ENCODE results near the gene RNF144A. TPM values are rescaled to one million over a fixed set of nuclear protein-coding genes. Genes with fewer than 3 reads are reported as not detected.

The RNF144A gene
- total and polyA plus RNA-seq, 2 donors (not counting 1 experiment from before 2014, with no cell fraction given): 1.2 to 1.6 TPM

GRCh38 chr2:6887751-6888192 lies 29.4 kb upstream of the RNF144A start:
- ATAC-seq (ENCODE audit: low read depth): no peak
- Histone ChIP-seq H2AFZ (ENCODE audit: insufficient read depth, low read depth, low read length, poor library complexity, severe bottlenecking) (no peak overlapping the region), H3K4me1 (ENCODE audit: control insufficient read depth in 2 of 2, insufficient read depth in 2 of 2, low read length in 2 of 2) (no peaks in the 10 kb centered on the region), H3K4me3 (ENCODE audit: control extremely low read depth in 1 of 5, extremely low read depth in 1 of 5, insufficient read depth in 1 of 5, low read depth in 2 of 5, low read length in 4 of 5) (no peak overlapping the region), H3K27ac (ENCODE audit: low read length in 2 of 2) (no peak overlapping the region), H3K9ac (ENCODE audit: low read length) (no peak overlapping the region), H3K27me3 (replicated peaks in 1 of 4; ENCODE audit: control extremely low read depth in 1 of 4, control insufficient read depth in 3 of 4, insufficient read depth in 4 of 4, low read length in 3 of 4) (peaks cover 0 to 2% (median 0%) of the 10 kb centered on the region in 4 experiments), H3K4me2 (replicated peaks; ENCODE audit: low read depth, low read length, poor library complexity, severe bottlenecking) (no peak overlapping the region), H3K36me3 (replicated peaks in 1 of 2; ENCODE audit: control extremely low read depth in 1 of 2, control insufficient read depth in 1 of 2, extremely low read depth in 1 of 2, insufficient read depth in 2 of 2, low read length in 1 of 2) (no peaks in the 10 kb centered on the region), H3K79me2 (ENCODE audit: control insufficient read depth, insufficient read depth, low read length) (no peaks in the 10 kb centered on the region), H4K20me1 (ENCODE audit: control insufficient read depth, insufficient read depth, low read length, poor library complexity, severe bottlenecking) (no peaks in the 10 kb centered on the region), H3K9me3 (ENCODE audit: control extremely low read depth in 1 of 3, control insufficient read depth in 2 of 3, insufficient read depth in 1 of 3, low read length in 2 of 3) (no peaks in the 10 kb centered on the region)
- WGBS (ENCODE audit: insufficient coverage): 32% methylated on average over 2 of the region's 3 CpGs
- ChIA-PET CTCF (interaction anchor here (0.8 to 2.0 kb wide), 2 partner anchors 9 to 21 kb away, joined by 3 to 10 read pairs; no protein-coding TSS in a partner anchor), POLR2A (interaction anchor here (1.1 kb wide), 1 partner anchor 9 kb away, joined by 3 read pairs; no protein-coding TSS in a partner anchor)
- H3K9me3 Mint-ChIP-seq (ENCODE audit: insufficient read depth): no peaks in the 10 kb centered on the region
- no peak overlapping the region for H3K4me3 Mint-ChIP-seq
- TF ChIP-seq, protein P1, sequence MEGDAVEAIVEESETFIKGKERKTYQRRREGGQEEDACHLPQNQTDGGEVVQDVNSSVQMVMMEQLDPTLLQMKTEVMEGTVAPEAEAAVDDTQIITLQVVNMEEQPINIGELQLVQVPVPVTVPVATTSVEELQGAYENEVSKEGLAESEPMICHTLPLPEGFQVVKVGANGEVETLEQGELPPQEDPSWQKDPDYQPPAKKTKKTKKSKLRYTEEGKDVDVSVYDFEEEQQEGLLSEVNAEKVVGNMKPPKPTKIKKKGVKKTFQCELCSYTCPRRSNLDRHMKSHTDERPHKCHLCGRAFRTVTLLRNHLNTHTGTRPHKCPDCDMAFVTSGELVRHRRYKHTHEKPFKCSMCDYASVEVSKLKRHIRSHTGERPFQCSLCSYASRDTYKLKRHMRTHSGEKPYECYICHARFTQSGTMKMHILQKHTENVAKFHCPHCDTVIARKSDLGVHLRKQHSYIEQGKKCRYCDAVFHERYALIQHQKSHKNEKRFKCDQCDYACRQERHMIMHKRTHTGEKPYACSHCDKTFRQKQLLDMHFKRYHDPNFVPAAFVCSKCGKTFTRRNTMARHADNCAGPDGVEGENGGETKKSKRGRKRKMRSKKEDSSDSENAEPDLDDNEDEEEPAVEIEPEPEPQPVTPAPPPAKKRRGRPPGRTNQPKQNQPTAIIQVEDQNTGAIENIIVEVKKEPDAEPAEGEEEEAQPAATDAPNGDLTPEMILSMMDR (IDR thresholded peaks at IDR 0.05): no peak
- no peak for TF ChIP-seq EZH2 (IDR thresholded peaks at IDR 0.05; ENCODE audit: borderline replicate concordance, insufficient read depth, low read depth, low read length, poor library complexity, severe bottlenecking)
- H3K4me1 Mint-ChIP-seq: no peaks in the 10 kb centered on the region
- peaks cover 6% of the 10 kb centered on the region for H3K27me3 Mint-ChIP-seq
- intact Hi-C loops (cut with micrococcal nuclease): no loop called here
- H3K27ac Mint-ChIP-seq: no peak overlapping the region
- DNase-seq: no peak

- H3K4me3 ChIP-seq (ENCODE audit: control extremely low read depth in 1 of 5, extremely low read depth in 1 of 5, insufficient read depth in 1 of 5, low read depth in 2 of 5, low read length in 4 of 5): no peak overlapping the region
- Mint-ChIP-seq H3K27me3 (peaks cover 6% of the 10 kb centered on the region), H3K4me1 (no peaks in the 10 kb centered on the region), H3K4me3 (no peak overlapping the region), H3K9me3 (ENCODE audit: insufficient read depth) (no peaks in the 10 kb centered on the region), H3K27ac (no peak overlapping the region)
- no peaks in the 10 kb centered on the region for H3K36me3 ChIP-seq (replicated peaks in 1 of 2; ENCODE audit: control extremely low read depth in 1 of 2, control insufficient read depth in 1 of 2, extremely low read depth in 1 of 2, insufficient read depth in 2 of 2, low read length in 1 of 2)
- ChIA-PET POLR2A (interaction anchor here (1.1 kb wide), 1 partner anchor 8 kb away, joined by 3 read pairs; no protein-coding TSS in a partner anchor), CTCF (interaction anchor here (2.0 kb wide), 1 partner anchor 8 kb away, joined by 10 read pairs; no protein-coding TSS in a partner anchor)
- no peaks in the 10 kb centered on the region for H3K9me3 ChIP-seq (ENCODE audit: control extremely low read depth in 1 of 3, control insufficient read depth in 2 of 3, insufficient read depth in 1 of 3, low read length in 2 of 3)
- 88% methylated on average over 3 of the region's 4 CpGs for WGBS (ENCODE audit: insufficient coverage)
- no peak overlapping the region for H3K27ac ChIP-seq (ENCODE audit: low read length in 2 of 2)
- H3K4me2 ChIP-seq (replicated peaks; ENCODE audit: low read depth, low read length, poor library complexity, severe bottlenecking): no peak overlapping the region
- no peak overlapping the region for H2AFZ ChIP-seq (ENCODE audit: insufficient read depth, low read depth, low read length, poor library complexity, severe bottlenecking)
- no peak for TF ChIP-seq EZH2 (IDR thresholded peaks at IDR 0.05; ENCODE audit: borderline replicate concordance, insufficient read depth, low read depth, low read length, poor library complexity, severe bottlenecking)
- TF ChIP-seq, protein P1 (IDR thresholded peaks at IDR 0.05): no peak
- ATAC-seq (ENCODE audit: low read depth) (no peak), DNase-seq (no peak)
- H3K4me1 ChIP-seq (ENCODE audit: control insufficient read depth in 2 of 2, insufficient read depth in 2 of 2, low read length in 2 of 2): no peaks in the 10 kb centered on the region
- H3K79me2 ChIP-seq (ENCODE audit: control insufficient read depth, insufficient read depth, low read length): no peaks in the 10 kb centered on the region
- H3K9ac ChIP-seq (ENCODE audit: low read length): no peak overlapping the region
- H4K20me1 ChIP-seq (ENCODE audit: control insufficient read depth, insufficient read depth, low read length, poor library complexity, severe bottlenecking): no peaks in the 10 kb centered on the region
- intact Hi-C loops (cut with micrococcal nuclease): no loop called here
- H3K27me3 ChIP-seq (replicated peaks in 1 of 4; ENCODE audit: control extremely low read depth in 1 of 4, control insufficient read depth in 3 of 4, insufficient read depth in 4 of 4, low read length in 3 of 4): peaks cover 0 to under 1% (median 0%) of the 10 kb centered on the region in 4 experiments
Measured at GRCh38 chr2:6888724-6889123, 28.5 kb upstream of the RNF144A start.
